NCI-H1694 treated with DMSO at 0.1 percent for 48 hours (cell line): ENCODE data around the gene GAK.

Source experiments
- DNase-seq: peaks from one replicate; lab custom pipeline; 2025; lab: John Stamatoyannopoulos, UW

GAK gene

DNA sequence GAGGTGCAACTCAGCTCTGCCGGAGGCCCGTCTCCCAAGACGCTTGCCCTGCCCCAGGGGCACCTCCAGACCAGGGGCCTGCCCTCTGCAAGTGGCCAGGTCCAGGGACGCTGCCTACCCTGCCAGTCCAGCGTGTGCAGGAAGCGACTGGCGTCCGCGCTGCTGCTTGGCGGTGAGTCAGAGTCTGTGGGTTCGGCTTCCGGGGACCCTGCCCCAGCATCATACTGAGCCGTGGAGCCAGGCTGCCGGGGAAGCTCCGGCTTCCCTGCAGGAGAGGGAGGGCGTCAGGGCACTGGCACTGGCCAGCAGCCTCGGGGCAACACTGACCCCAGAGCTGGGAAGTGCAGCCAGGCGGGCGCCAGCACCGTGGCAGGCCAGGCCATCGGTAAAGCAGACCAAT is 63.7 kb downstream of the GAK start:
- no peak for DNase-seq

DNA sequence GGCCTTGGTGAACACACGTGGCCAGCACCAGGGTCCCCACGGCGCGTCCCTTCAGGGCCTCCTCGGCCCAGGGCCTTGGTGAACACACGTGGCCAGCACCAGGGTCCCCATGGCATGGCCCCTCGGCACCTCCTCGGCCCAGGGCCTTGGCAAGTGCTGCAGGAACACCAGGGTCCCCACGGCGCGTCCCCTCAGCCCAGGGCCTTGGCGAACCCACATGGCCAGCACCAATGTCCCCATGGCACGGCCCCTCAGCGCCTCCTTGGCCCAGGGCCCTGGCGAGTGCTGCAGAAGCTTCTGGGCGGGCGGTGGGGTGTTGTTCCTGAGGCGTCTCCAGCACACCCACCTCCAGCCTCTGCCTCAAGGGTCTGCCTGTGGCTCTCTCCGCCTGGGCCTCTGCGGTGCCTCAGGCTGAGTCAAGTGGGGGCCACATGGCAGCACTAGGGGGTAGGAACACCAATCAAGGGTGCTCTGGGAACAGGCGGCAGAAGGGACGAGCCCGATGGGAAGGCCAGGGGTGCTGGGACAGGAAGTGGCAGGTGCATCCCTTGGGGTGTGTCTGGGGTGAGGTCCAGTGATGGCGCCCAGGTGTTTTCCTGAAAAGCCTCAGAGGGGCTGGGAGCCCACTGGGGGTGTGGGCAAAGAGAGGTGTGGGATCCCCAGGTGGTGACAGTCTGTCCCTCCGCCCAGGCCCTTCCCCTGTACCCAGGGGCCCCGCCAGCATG is 64.4 kb downstream of the GAK start:
- no peak for DNase-seq

GRCh38 chr4:866761-867390 is 65.2 kb downstream of the GAK start:
- no peak for DNase-seq

DNA sequence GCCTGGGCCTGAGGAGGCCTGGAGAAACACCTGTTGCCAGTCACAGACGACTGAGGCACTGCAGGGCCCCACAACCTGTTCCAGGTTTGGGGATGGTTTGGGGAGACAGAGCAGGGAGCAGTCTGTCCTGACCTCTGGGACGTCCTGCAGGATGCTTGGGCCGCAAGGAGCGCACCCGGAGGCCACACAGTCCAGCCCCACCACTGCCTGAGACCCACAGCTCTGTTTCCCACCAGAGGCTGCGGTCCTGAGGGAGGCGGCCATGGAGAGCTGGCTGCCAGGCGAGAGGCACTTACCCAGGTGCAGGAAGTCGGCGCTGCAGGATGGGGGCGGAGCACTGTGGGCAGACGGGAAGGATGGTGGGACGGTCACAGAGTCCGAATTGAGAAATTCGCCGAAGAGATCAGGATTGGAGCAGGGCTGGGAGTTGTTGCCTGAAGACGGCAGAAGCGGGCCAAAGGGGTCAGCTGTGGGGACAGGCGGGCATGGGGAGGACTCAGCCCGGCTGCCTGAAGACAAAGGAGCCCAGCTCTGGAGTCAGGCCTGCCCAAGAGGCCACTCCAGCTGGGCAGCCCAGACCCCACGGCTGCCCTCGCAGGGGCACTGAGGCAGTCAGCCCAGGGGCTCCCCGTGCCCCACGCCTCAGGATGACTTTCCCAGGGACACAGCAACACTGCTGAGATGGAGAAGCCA is 65.9 kb downstream of the GAK start:
- DNase-seq = no peak

GRCh38 chr4:865572-865971 is 66.5 kb downstream of the GAK start:
- no peak for DNase-seq

- no peak for DNase-seq
Observed at GRCh38 chr4:865121-865465, 67.0 kb downstream of the GAK start.

- DNase-seq = no peak
Observed at GRCh38 chr4:864456-865120, 67.5 kb downstream of the GAK start.

GRCh38 chr4:860561-860960 is 71.6 kb downstream of the GAK start:
- no peak for DNase-seq

- DNase-seq = no peak
Observed at GRCh38 chr4:859496-859895, 72.6 kb downstream of the GAK start.

- no peak for DNase-seq
Observed at GRCh38 chr4:858831-859451, 73.2 kb downstream of the GAK start.

DNA sequence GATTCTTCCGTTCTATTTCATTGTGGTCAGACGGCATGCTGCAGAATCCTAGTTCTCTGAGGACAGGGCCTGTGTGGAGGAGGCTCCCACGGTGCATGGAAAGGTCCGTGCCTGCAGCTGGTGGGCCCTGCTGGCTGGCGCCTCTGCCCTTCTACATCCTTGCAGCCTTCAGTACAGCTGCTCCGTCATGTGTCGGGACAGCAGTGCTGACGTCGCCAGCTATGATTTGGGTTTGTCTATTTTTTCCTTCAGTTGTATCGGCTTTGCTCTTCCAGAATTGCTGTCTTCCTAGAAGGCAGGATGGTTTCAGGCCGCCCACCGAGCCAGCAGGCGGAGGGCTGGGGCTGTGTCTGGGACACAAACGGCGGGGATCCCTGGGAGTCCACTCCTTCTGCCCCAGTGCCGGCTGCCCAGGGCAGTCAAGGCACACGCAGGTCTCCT is 74.1 kb downstream of the GAK start:
- no peak for DNase-seq

- DNase-seq = no peak
Observed at GRCh38 chr4:857461-857860, 74.7 kb downstream of the GAK start.

- DNase-seq = no peak
Observed at GRCh38 chr4:856225-856901, 75.8 kb downstream of the GAK start.

DNA sequence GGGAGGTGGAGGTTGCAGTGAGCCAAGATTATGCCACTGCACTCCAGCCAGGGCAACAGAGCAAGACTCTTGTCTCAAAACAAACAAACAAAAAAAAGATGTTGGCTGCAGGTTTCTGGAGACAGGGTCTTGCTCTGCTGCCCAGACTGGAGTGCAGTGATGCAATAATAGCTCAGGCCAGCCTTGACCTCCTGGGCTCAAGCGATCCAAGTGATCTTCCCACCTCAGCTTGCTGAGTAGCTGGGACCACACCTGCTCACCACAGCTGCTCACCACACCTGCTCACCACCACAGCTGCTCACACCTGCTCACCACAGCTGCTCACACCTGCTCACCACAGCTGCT is 76.3 kb downstream of the GAK start:
- DNase-seq = no peak

DNA sequence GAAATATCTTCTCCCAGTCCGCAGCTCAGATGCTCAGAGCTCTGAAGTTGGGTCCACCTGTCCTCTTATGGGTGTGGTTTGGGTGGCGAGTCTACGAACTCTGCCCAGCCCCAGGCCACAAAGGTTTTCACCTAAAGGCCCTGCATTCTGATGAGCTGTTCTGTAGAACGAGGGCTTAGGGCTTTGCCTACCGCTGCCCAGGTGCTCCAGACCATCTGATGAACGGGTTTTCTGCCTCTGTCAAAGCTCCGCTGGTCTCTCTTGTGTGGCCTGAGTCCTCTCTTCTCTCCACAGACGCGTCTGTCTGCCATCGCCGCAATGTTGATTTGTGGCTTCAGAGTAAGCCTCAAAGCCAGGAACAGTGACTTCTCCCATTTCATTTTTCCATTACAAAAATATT is 77.8 kb downstream of the GAK start:
- DNase-seq = no peak

DNA sequence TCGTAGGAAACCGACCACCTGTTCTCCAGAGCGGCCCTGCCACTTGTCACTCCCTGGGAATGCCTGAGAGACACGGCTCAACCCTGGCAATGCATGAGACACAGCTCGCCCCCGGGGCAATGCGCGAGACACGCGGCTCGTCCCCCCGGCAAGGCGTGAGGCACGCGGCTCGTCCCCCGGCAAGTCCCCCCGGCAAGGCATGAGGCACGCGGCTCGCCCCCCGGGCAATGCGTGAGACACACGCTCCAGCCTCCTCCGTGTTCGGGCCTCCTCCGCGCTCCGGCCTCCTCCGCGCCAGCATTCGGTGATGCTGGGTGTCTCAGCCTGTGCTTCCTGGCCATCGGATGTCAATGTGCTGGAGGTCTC is 78.7 kb downstream of the GAK start:
- no peak for DNase-seq

GRCh38 chr4:851701-852430 is 80.2 kb downstream of the GAK start:
- no peak for DNase-seq

GRCh38 chr4:850323-850945 is 81.7 kb downstream of the GAK start:
- no peak for DNase-seq

GRCh38 chr4:849478-850175 is 82.5 kb downstream of the GAK start:
- DNase-seq = no peak

DNA sequence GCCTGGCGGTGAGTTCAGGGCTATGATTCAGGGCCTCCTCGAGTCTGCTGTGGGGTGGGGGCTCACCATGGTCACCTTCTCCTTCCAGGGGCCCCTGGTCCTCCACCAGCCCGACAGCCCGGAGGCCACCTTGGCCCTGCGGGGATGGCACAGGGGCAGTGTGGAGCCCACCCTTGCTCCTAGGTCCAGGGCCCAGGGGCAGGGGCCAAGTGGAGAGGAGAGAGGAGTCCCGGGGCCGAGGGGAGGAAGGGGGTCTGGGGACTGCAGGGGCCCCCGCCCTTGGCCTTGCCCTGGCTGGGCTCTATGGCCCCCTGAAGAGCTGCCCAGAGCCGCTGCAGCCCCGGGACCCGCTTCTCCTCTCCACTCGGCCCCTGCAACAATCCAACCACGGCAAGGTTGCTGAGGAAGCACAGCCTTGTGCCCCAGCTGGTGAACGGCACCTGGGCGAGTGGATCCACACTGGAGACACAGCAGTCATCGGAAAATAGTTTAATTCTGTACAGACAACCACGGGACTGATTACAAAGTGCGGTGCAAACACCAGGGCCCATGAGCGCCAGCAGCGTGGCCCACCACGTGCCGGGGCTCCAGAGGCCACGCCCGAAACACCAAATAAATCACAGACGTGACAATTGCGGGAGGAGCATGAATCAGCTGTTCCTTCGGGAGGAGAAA is 83.2 kb downstream of the GAK start:
- DNase-seq = no peak
